Midbrain (tissue), 1 donor: ENCODE data around the gene NPPB.

Experiments used
- DNase-seq: peaks from one replicate; lab custom pipeline; 2025; lab: John Stamatoyannopoulos, UW

The NPPB gene

DNA sequence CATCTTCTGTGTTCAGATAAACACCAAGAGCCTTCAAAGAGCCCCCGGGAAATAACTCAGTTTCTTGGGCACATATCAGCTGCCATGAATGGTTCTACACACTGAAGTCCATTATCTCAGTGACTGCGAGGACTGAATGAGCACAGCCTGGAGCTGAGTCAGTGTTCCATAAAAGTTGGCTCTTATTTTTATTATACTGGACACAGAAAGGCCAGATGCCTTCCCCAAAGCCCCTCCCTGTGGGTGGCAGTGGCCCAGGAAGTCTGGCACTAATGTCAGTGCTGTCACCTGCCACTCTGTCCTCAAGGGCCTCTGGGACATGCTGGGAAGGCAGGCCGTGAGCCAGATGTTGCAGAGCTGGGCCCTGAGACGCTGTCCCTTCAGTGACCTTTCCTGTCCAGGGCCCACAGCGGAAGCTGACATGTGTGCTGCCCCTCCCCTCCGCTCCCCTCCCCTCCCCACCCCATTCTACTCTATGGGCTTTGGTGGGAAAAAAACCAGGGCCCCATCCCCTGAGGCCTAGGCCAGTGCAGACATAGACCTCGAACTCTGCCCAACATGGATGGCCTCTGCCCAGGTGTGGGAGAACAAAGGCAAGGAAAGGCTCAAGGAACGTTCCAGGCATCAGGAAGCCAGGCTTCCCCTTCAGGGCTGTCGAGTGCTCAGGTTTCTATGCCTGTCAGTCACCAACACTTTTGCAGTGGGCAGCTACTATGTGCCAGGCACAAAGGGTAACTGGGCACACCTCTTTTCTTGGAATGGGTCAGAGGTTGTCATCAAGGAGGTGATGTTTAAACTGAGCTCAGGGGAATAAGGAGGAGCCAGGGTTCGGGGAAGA, 22.4 kb upstream of the NPPB start:
- DNase-seq = peak; percentile 49

DNA sequence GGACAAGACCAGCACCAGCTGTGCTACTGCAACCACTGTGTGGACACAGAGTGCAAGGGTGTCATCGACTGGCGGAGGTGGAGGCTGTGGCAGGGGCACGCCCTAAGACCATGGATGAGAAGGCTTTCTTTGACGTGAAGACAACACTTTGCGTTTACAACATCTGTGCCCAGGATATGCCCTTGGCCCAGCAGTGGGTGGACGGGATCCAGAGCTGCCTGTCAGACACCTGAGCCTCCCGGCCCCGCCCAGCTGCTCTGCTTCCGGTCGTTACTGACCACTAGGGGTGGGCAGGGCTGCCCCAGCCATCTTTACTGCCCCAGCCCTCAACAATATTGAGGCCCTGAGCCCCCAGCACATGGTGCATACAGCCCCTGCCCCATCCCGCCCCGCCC, 21.4 kb upstream of the NPPB start:
- no peak for DNase-seq

DNA sequence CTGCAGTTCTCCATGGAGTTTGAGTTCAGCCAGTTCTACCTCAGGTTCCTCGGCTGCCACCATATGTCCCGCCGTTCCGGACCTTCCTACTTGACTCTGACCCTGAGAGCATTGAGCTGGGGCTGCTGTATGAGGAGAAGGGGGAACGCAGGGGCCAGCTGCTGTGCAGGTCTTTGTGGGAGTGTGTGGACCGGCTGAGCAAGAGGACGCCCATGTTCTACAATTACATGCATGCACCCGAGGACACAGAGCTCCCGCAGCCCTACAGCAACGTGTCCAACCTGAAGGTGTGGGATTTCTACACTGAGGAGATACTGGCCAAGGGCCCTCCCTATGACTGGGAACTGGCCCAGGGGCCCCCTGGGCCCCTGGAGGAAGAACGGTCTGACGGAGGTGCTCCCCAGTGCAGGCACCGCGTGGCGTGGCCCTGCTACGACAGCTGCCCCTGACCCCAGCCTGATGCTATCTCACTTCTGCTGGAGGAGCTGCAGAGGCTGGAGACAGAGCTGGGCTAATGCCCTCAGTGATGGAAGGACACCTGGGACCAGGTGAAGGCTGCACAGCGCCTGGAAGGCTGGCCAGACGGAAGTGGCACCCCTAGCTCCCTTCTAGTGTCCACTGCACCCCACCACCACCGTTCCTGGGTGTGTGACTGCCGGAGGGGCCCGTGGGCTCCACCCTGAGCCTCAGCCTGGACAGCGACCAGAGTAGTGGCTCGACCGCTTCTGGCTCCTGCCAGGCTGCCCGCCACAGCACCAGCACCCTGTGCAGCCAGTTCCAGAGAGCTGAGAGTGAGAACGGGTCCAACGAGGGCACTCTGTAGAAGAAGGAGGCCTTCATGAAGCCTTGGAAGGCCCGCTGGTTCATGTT, 20.8 kb upstream of the NPPB start:
- no peak for DNase-seq

DNA sequence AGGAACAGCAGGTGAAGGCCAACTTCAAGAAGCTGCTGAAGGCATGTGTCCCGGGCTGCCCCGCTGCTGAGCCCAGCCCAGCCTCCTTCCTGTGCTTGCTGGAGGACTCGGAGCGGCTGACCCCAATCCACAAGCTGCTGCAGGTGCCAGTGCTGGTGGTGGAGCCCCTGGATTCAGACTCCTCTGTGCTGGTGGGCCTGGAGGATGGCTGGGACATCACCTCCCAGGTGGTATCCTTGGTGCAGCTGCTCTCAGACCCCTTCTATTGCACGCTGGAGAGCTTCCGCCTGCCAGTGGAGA, 20.1 kb upstream of the NPPB start:
- no peak for DNase-seq

DNA sequence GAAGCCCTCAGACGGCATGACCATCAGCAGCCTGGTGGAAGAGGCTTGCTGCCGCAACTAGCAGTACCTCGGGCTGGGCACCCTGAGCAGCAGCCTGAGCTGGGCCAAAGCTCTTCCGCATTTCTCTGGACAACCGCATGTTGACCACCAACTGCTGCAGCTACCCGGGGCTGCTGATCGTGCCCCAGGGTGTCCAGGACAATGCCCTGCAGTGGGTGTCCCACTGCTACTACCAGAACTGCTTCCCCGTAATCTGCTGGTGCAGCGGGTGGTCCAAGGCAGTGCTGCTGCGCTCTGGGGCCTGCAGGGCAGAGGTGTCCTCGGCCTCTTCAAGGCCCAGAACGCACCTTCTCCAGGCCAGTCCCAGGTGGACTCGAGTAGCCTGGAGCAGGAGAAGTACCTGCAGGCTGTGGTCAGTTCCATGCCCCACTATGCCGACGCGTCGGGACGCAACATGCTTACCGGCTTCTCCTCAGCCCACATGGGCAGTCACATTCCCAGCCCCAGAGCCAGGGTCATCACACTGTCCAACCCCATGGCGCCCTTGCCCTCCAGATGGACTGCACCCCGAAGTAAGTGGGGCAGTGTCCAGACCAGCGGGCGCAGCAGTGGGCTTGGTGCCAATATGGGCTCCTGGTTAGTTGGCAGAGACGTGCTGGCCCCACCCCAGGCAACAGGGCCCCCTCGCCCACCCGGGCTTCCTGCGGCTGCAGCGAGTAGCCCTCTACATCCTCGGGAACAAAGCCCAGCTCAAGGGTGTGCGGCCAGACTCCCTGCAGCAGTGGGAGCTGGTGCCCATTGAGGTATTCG, 19.5 kb upstream of the NPPB start:
- no peak for DNase-seq

DNA sequence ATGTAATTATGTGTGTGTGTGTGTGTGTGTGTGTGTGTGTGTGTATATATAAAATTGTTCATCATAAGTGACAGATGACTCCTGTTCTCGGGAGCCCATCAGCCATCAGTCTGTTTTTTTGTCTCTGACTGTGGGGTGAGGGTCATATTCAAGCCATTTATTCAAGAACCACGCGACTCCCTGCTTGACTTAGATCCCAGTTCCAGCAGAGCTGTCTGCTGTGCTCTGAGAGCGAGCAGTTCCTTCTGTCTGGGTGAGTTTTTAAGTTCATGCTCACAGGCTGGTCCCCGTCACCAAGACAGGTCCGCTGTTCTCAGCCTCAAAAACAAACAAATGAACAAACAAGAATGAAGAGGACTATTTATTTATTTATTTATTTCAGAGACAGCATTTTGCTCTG, 18.3 kb upstream of the NPPB start:
- DNase-seq = no peak

DNA sequence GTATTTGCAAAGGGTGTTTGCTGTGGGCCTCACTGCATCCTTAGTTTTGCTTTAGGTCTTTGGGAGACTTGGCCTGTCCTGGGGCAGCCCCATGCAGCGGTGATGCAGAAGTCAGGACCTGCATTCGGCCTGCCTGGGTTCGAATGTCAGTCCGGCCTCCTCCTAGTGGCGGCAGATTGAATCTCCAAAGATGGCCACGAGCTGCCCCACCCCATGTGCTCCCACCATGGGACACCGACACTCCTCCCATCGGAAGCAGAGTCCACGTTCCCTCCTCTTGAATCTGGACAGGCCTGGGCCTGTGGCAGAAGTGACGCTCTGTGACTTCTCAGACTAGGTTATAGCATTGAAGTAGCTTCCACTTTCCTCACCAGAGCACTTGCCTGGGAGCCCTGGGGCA, 16.3 kb upstream of the NPPB start:
- no peak for DNase-seq

DNA sequence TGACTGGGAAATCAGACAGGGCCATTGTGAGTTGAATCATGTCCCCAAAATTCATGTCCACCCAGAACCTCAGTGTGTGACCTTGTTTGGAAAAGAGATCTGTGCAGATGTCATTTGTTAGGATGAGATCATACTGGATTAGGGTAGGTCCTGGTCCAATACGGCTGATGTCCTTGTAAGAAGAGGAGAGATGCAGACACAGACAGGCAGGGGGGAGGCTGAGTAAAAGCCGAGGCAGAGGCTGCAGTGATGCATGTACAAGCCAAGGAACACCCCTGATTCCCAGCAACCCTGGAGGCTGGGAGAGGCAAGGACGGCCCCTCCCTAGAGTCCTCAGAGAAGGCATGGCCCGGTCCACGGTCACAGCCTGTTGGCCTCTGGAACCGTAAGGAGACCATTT, 15.9 kb upstream of the NPPB start:
- DNase-seq = no peak

DNA sequence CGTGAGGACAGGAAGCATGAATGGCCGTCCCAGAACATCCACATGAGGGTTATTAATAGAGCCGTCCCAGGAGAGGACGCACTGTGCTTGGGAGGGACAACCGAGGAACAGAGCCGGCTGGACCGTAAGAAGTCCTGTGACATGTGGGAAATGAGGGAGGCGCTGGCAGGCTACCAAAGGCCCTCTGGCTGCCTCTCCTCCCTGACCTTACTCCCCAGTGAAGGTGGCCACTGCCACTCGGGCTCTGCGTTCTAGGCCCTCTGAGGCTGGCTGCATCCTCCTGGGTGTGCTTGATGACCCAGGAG, 15.5 kb upstream of the NPPB start:
- DNase-seq = no peak

DNA sequence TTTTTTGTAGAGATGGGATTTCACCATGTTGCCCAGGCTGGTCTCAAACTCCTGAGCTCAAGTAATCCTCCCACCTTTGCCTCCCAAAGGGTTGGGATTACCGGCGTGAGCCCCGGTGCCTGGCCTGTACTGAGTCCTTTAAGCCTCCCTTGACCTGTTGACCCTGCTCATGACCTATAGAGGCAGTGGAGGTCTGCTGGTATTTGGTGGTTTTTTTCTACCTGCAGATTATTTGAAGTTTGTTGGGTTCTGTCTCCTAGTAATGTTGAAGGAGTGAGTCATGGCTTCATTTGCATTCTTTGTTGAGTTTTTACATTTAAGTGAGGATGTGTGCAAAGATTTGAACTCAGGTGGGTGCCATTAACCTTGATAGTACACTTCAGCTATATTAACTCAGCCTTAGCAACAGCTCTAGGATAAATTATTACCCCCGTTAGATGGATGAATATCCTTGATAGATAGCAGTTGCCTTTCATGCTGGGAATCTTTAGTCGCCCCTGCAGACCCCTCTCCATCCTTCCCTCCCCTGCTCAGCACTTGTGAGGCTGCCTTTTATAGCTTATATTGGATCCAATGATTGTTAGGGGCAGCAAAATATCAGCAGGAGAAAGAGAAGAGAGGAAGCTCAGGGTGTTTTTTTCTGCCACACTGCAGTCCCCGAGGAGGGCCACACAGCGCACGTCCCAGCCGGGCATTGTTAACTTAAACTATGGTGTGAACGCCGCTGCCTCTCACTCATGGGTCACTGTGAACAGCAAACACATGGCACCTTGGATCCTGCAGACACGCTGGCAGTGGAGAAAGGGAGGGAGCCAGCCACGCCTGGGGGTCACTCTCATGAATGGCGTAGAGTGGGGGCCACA, 14.9 kb upstream of the NPPB start:
- no peak for DNase-seq

DNA sequence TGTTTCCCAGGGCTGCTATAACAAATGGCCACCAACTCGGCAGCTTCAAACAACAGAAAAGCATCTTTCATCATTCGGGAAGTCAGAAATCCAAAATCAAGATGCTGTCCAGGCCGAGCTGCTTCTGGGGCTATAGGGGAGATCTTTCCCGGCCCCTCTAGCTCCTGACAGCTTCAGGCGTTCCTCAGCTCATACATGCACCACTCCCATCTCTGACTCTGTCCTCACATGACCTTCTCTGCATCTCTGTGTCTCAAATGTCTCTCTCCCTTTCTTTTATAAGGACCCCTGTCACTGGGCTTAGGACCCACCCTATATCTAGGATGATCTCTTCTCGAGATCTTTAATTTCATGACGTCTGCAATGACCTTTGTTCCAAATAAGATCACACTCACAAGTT, 13.8 kb upstream of the NPPB start:
- no peak for DNase-seq

DNA sequence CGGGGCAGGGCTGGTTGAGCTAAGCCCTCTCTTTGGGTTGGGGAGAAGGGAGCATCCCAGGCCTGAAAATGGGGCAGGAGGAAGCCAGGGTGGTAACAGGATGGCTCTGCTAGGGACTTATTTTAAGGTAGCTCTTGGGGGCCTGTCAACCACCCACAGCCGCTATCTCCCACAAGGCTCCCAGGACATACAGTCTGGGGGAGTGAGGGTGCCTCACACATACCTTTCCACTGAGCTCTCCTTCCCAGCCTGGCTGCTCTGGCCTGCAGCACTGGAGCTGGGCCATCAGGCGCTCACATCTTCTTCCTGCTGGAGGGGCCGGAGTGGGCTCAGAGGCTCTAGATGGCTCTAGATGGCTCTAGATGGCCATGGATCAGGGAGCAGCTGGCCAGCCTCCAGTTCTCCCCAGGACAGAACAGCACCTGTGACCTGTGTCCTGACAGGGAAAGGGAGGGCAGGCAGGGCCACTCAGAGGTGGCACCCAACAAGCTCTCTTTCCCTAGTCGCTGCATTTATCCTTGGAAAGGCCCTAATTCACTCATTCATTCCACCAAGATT, 11.0 kb upstream of the NPPB start:
- no peak for DNase-seq

DNA sequence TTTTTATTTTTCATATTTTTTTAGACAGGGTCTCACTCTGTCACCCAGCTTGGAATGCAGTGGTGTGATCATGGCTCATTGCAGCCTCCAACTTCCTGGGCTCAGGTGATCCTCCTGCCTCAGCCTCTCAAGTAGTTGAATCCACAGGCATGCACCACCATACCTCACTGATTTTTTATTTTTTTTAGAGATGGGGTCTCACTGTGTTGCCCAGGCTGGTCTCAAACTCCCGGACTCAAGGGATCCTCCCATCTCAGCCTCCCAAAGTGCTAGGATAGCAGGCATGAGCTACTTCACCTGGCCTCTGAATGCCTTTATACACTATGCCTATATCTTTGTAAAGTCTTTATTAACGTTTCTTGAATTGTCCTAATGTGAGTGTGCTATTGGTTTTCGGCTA, 10.4 kb upstream of the NPPB start:
- no peak for DNase-seq

DNA sequence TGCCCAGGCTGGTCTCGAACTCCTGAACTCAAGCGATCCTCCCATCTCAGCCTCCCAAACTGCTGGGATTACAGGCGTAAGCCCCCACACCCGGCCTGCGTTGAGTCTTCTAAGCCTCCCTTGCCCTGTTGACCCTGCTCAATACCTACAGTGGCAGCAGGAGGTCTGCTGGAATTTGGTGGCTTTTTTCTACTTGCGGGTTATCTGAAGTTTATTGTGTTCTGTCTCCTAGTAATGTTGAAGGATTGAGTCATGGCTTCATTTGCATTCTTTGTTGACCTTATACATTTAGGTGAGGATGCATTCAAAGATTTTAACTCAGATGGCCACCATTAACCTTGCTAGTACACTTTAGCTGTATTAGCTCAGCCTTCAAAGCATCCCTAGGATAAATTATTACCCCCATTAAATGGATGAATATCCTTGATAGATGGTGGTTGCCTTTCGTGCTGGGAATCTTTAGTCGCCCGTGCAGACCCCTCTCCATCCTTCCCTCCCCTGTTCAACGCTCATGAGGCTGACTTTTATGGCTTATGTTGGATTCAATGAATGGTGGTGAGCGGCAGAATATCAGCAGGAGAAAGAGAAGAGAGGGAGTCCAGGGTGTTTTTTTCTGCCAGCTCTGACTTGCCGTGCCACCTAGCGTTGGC, 9.7 kb upstream of the NPPB start:
- DNase-seq = no peak

DNA sequence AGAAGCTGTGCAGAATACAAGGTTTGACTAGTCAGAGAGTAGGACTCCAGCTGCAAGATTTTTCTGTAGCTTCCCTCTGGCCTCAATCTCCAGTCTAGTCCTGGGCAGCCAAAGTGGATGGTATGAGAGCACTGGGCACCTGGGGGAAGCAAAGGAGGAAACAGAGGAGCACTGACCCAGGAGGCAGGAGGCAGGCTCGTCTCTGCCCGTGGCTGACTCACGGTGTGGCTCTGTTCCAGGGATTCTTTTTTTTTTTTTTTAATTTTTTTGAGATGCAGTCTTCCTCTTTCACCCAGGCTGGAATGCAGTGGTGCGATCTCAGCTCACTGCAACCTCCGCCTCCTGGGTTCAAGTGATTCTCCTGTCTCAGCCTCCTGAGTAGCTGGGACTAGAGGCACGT, 4.1 kb upstream of the NPPB start:
- DNase-seq = no peak

DNA sequence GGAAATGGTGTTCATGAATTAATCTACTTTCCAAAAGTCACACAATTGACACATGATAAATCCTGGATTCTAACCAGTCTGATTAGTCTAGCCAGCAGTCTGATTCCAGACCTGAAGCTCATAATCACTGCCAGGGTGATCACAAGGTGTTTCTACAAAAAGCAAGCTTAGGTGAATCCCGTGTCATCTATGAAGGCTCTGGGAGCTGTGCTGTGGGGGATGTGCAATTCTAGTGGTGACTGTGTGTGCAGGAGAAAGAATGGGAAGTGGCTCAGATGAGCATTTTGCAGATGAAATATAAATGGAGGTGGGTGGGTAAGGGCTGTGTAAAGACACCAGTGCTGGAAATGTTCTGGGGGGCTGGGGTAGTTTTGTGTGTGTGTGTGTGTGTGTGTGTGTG, 1.8 kb upstream of the NPPB start:
- DNase-seq = no peak

DNA sequence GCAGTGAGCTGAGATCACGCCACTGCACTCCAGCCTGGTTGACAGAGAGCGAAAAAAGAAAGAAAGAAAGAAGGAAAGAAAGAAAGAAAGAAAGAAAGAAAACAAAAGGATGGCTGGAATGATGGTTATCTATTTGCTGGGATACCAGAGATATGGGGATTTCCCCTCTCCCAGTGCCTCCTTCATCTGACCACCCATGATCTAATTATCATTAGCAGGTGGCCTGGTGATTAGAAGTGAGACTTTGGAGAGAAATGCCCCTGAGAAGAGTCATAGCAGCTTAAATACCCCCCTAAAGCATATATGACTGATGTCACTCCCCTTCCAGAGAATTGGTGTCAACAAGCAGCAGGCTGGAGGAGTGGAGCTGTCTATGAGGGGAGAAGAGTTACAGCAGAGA, 1.3 kb upstream of the NPPB start:
- no peak for DNase-seq

DNA sequence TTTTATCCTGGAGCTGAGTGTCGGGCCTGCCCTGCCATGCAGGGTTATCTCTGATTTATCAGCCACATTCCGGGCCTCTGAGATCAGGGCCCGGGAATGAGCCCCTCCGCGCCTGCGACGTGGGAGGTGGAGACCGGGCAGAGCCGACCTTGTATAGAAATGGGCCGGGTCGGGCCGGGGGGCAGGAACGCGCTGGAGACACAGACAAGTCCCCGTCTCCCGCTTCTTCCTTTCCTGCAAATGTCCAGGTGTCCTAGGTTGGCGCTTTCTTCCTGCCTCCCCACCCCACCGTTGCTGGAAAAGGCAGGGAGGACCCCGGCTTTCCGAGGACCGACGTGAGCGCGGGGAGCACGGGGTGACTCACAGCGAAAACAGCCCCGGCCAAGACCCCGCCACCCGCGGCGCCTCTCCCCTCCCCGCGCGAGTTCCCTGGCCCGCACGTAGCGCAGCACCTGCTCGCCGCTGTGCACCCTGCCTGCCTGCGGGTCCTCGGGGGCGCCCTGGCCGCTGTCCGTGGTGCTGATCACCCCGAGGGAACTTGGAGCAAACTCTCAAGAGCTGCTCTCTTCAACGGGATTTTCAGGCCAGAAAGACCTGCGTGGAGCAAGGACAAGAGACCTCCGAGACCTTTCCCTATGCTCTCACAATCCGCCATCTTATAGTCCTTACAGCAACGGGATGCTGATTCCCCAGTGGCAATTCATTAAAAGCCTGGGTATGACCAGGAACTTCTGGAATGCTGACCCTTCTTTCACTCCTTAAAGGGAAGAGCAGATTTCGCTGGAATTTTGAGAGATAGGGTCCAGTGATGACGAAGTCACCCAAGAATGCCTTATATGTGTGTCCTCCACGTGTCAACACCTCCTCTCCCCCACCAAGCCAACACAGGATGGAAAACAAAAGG, 475 bp upstream of the NPPB start:
- DNase-seq = no peak

DNA sequence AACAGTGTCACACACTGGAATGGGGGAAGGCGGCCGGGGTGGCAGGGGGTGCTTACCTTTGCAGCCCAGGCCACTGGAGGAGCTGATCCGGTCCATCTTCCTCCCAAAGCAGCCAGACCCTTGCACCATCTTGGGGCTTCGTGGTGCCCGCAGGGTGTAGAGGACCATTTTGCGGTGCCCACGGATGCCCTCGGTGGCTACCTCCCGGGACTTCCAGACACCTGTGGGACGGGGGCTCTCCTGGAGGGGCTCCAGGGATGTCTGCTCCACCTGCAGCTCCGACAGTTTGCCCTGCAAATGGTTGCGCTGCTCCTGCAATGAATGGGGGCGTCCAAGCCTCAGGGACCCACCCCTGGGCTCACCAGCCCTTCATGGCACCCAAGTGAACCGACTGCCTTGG, 587 bp downstream of the NPPB start:
- DNase-seq = no peak
